HCT116 (cell line): ENCODE results near the gene P4HB. TPM values are rescaled to one million over a fixed set of nuclear protein-coding genes. Genes with fewer than 3 reads are reported as not detected.

Source experiments
- ATAC-seq: fragments of 200-7000 bp; cut with Tn5 transposase; 2 replicates; pipeline ENCODE4 v1.9.1; 2020; ENCODE audit warnings: mild to moderate bottlenecking, moderate library complexity
- BruUV-seq: library from RNA; stranded (reverse); fragments of 400-500 nt; replicated peaks from 2 replicates; lab custom pipeline; 2021; lab: Mats Ljungman, UMichigan
- CTCF ChIA-PET: fragments of 300-600 bp; sonication (Branson Sonifier 250); formaldehyde crosslinking; loops from one replicate; lab custom pipeline; 2021; ENCODE audit warnings: antibody characterized with exemption; lab: Charles Lee
- POLR2A ChIA-PET: fragments of 300-600, 350-600 bp; sonication (Branson Sonifier 250); formaldehyde crosslinking; loops from one replicate; lab custom pipeline; 2021; ENCODE audit warnings: antibody characterized with exemption; lab: Charles Lee
- RAD21 ChIA-PET, 2 experiments: fragments of 300-600 bp; sonication (Branson Sonifier 250); formaldehyde crosslinking; loops; one replicate each; lab custom pipeline; 2023; ENCODE audit warnings: low total read pairs in 2 of 2; ENCODE audit not compliant: uncharacterized antibody in 2 of 2, unreplicated experiment in 2 of 2, low non-redundant PET in 1 of 2; lab: Charles Lee
- DNase-seq: peaks from one replicate; pipeline ENCODE4 v3.0.0-alpha.2; 2010; ENCODE audit warnings: low read depth, low spot score
- H2AFZ ChIP-seq: fragments of 200-600 bp; shearing (Covaris generic), sonication (generic); 2 replicates; pipeline ENCODE4 v1.6.1; 2017; ENCODE audit warnings: low read depth, mixed run types, mixed read lengths, antibody characterized with exemption, low read length; ENCODE audit not compliant: poor library complexity, severe bottlenecking
- H3K27ac ChIP-seq: 2 replicates; pipeline ENCODE4 v1.5.1; 2012; ENCODE audit warnings: low read depth, low read length
- H3K27me3 ChIP-seq: fragments of 200-600 bp; sonication (generic); 2 replicates; pipeline ENCODE4 v1.6.1; 2016; ENCODE audit warnings: mixed run types, low read length, mixed read lengths; ENCODE audit not compliant: insufficient read depth
- H3K36me3 ChIP-seq, 2 experiments: fragments of 200-500 bp in 1 of 2; fragments of 200-600 bp in 1 of 2; sonication (Bioruptor generic) in 1 of 2; sonication (generic) in 1 of 2; 2 replicates each; pipeline versions ENCODE4 v1.5.1 to v1.6.1; 2014 to 2016; ENCODE audit warnings: low read length in 2 of 2, inconsistent platforms in 1 of 2, mixed read lengths in 1 of 2, mixed run types in 1 of 2; ENCODE audit not compliant: insufficient read depth in 2 of 2, control insufficient read depth in 1 of 2
- H3K4me1 ChIP-seq, 2 experiments: fragments of 200-600 bp in 1 of 2; sonication (generic) in 1 of 2; 2 replicates each; pipeline versions ENCODE4 v1.5.1 to v1.6.1; 2012 to 2017; ENCODE audit warnings: low read length in 2 of 2, inconsistent platforms in 1 of 2, mild to moderate bottlenecking in 1 of 2, mixed read lengths in 1 of 2, mixed run types in 1 of 2, moderate library complexity in 1 of 2; ENCODE audit not compliant: insufficient read depth in 2 of 2, control insufficient read depth in 1 of 2
- H3K4me2 ChIP-seq: fragments of 200-600 bp; sonication (generic); 2 replicates; pipeline ENCODE4 v1.6.1; 2017; ENCODE audit warnings: mixed run types, low read length, mixed read lengths
- H3K4me3 ChIP-seq, 2 experiments: fragments of 200-600 bp in 1 of 2; sonication (generic) in 1 of 2; replicated peaks in 1 of 2; 2 replicates each; pipeline ENCODE4 v1.5.1; 2011 to 2016; ENCODE audit warnings: low read length in 2 of 2, control low read depth in 1 of 2, low read depth in 1 of 2, mild to moderate bottlenecking in 1 of 2, mixed read lengths in 1 of 2, mixed run types in 1 of 2
- H3K79me2 ChIP-seq: fragments of 200-600 bp; sonication (generic); 2 replicates; pipeline ENCODE4 v1.6.1; 2017; ENCODE audit warnings: mild to moderate bottlenecking, mixed run types, low read length, moderate library complexity, mixed read lengths; ENCODE audit not compliant: insufficient read depth
- H3K9ac ChIP-seq: fragments of 200-600 bp; sonication (generic); 2 replicates; pipeline ENCODE4 v1.6.1; 2016; ENCODE audit warnings: low read length, mixed read lengths
- H3K9me2 ChIP-seq: fragments of 200-600 bp; sonication (generic), shearing (Covaris generic); 2 replicates; pipeline ENCODE4 v1.6.1; 2017; ENCODE audit warnings: mixed run types, mild to moderate bottlenecking, moderate library complexity; ENCODE audit not compliant: insufficient read depth
- H3K9me3 ChIP-seq, 2 experiments: fragments of 200-500 bp in 1 of 2; fragments of 200-600 bp in 1 of 2; sonication (Bioruptor generic) in 1 of 2; sonication (generic) in 1 of 2; 2 replicates each; pipeline ENCODE4 v1.6.1; 2014 to 2017; ENCODE audit warnings: low read length in 2 of 2, mixed read lengths in 2 of 2, inconsistent platforms in 1 of 2, low read depth in 1 of 2, mild to moderate bottlenecking in 1 of 2, mixed run types in 1 of 2, moderate library complexity in 1 of 2; ENCODE audit not compliant: control insufficient read depth in 1 of 2, insufficient read depth in 1 of 2
- H4K20me1 ChIP-seq: fragments of 200-600 bp; sonication (generic), shearing (Covaris generic); 2 replicates; pipeline ENCODE4 v1.6.1; 2017; ENCODE audit warnings: mixed run types, mild to moderate bottlenecking, moderate library complexity; ENCODE audit not compliant: insufficient read depth
- CEBPB ChIP-seq: IDR thresholded peaks from 2 replicates; pipeline ENCODE4 v1.6.1; 2012; ENCODE audit warnings: low read depth
- ELF1 ChIP-seq: IDR thresholded peaks from 2 replicates; pipeline ENCODE4 v1.6.1; 2012; ENCODE audit warnings: low read depth, borderline replicate concordance
- EZH2phosphoT487 ChIP-seq: fragments of 200-600 bp; IDR thresholded peaks from 2 replicates; pipeline ENCODE4 v1.6.1; 2018; ENCODE audit warnings: antibody characterized with exemption, borderline replicate concordance
- FOSL1 ChIP-seq: IDR thresholded peaks from 2 replicates; pipeline ENCODE4 v1.6.1; 2012; ENCODE audit warnings: low read depth
- POLR2A ChIP-seq: IDR thresholded peaks from 2 replicates; pipeline ENCODE4 v1.7.0; 2011; ENCODE audit warnings: borderline replicate concordance; ENCODE audit not compliant: insufficient read depth, insufficient read length; ENCODE audit errors: extremely low read depth
- REST ChIP-seq: IDR thresholded peaks from 2 replicates; pipeline ENCODE4 v1.6.1; 2012; ENCODE audit warnings: low read depth
- SP1 ChIP-seq: IDR thresholded peaks from 2 replicates; pipeline ENCODE4 v1.6.1; 2012; ENCODE audit warnings: low read depth
- TCF7L2 ChIP-seq: IDR thresholded peaks from 2 replicates; pipeline ENCODE4 v1.7.0; 2011; ENCODE audit warnings: borderline replicate concordance, inconsistent platforms; ENCODE audit not compliant: insufficient read depth, insufficient read length; ENCODE audit errors: extremely low read depth
- intact Hi-C: fragments of 100-400 bp; cut with micrococcal nuclease; formaldehyde crosslinking; loops from 2 replicates; pipeline ENCODE4 v1.10.0; 2022
- total RNA-seq: library from RNA; stranded (reverse); gene quantifications from one replicate; pipeline ENCODE4 v1.2.1, GENCODE V29; 2021; ENCODE audit not compliant: unreplicated experiment
- TF ChIP-seq, protein P1 (sequence below): IDR thresholded peaks from 2 replicates; pipeline ENCODE4 v1.6.1; 2012

The P4HB gene
- total RNA-seq, 1 experiment from 2014 or later, result 1,043 TPM

GRCh38 chr17:81863123-81863675 is 2.9 kb upstream of the P4HB start:
- Histone ChIP-seq H2AFZ (no peak overlapping the region), H3K9me2 (no peaks in the 10 kb centered on the region), H3K9ac (peak overlapping the region; percentile 99; the same call in 1 of the 2 replicates), H3K4me3 (no peak overlapping the region), H3K27ac (peak overlapping the region; percentile 42), H4K20me1 (peaks cover 7% of the 10 kb centered on the region; the same call in 1 of the 2 replicates), H3K9me3 (no peaks in the 10 kb centered on the region), H3K4me2 (peak overlapping the region; percentile 92; the same call in 1 of the 2 replicates), H3K36me3 (peaks cover 17 to 37% of the 10 kb centered on the region in 2 experiments; a peak in 3 of 4 replicates), H3K4me1 (peaks cover 39 to 75% of the 10 kb centered on the region in 2 experiments), H3K79me2 (peaks cover 71% of the 10 kb centered on the region), H3K27me3 (no peaks in the 10 kb centered on the region)
- DNase-seq (no peak), ATAC-seq (no peak)
- ChIA-PET RAD21 (no interaction called here), CTCF (no interaction called here), POLR2A (interaction anchor here (1.0 kb wide), 1 partner anchor 8 kb away, joined by 3 read pairs; no protein-coding TSS in a partner anchor)
- intact Hi-C loops, result no loop called here
- no peak for TF ChIP-seq POLR2A
- TF ChIP-seq TCF7L2, result no peak
- no peak for TF ChIP-seq SP1
- TF ChIP-seq, protein P1, sequence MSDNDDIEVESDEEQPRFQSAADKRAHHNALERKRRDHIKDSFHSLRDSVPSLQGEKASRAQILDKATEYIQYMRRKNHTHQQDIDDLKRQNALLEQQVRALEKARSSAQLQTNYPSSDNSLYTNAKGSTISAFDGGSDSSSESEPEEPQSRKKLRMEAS, result no peak
- no peak for TF ChIP-seq CEBPB
- TF ChIP-seq FOSL1, result no peak
- no peak for TF ChIP-seq ELF1
- TF ChIP-seq EZH2phosphoT487, result no peak
- no peak for TF ChIP-seq REST
- BruUV-seq, result no TSS peak
